NCI-H510A treated with DMSO at 0.1 percent for 48 hours (cell line): Measurements from ENCODE around the gene CCDC78.
A peak's percentile ranks its signal among the peaks of the same experiment; 100 is the strongest.
"Not testable (repeated sequence)": the region's sequence is repeated elsewhere in the genome, so short reads cannot be mapped to it uniquely, and the experiment has no call there.

Experiments
- DNase-seq: peaks from one replicate; lab custom pipeline; 2025; lab: John Stamatoyannopoulos, UW

Gene CCDC78

GRCh38 chr16:760545-761343 is 34.5 kb upstream of the CCDC78 start, which contains the start of gene MSLN:
TSS of gene MSLN (plus strand) at chr16:760734. CDS start at chr16:762681, 1,947 bp downstream.
- DNase-seq: no peak

- no peak for DNase-seq
Observed at GRCh38 chr16:760065-760464, 33.8 kb upstream of the CCDC78 start.

DNA sequence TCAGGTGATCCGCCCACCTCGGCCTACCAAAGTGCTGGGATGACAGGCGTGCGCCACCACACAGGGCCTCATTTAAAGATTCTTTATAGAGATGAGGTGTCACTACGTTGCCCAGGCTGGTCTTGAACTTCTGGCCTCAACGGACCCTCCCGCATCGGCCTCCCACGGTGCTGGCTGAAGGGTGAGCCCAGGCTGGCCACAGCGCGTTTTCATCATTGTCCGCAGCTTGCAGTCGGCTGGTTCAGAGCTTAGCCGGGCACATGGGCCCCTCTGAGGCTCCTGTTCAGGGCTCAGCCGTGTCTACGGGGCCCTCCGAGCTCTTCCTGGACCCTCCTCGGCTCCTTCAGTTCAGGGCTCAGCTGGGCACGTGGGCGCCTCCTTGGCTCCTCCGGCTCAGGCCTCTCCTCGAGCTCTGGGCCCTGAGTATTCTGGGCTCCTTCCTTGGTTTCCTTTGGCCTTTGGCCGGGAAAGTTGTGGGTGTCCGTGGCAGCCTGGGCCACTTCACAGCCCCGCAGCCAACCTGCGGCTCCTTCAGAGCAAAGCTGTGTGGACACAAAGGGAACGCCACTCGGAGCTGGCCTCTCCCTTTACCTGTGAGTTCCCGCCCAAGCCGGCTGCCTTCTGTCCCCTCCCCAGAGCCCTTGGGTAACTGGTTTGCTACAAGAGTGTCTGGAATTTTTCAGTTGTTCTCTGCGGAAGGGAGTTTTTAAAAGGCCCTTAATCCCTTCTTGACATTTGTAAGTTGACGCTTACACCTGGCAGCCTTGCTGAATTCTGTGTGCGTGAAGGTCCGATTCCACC is 33.1 kb upstream of the CCDC78 start:
- DNase-seq: no peak

GRCh38 chr16:756428-756827 is 30.2 kb upstream of the CCDC78 start:
- DNase-seq: no peak

DNA sequence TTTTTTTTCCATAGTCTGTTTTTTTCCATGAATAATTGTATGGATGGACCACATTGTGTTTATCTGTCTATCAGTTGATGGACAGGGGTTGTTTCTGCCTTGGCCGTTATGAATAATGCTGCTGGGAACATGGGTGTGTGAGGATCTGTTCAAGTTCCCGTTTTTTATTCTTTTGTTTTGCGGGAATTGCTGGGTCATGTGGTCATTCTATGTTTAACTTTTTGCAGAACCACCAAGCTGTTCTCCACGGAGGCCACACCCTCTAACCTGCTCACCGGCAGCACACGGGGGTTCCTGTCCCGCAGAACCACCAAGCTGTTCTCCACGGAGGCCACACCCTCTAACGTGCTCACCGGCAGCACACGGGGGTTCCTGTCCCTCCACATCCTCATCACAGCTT is 28.4 kb upstream of the CCDC78 start:
- DNase-seq: no peak

DNA sequence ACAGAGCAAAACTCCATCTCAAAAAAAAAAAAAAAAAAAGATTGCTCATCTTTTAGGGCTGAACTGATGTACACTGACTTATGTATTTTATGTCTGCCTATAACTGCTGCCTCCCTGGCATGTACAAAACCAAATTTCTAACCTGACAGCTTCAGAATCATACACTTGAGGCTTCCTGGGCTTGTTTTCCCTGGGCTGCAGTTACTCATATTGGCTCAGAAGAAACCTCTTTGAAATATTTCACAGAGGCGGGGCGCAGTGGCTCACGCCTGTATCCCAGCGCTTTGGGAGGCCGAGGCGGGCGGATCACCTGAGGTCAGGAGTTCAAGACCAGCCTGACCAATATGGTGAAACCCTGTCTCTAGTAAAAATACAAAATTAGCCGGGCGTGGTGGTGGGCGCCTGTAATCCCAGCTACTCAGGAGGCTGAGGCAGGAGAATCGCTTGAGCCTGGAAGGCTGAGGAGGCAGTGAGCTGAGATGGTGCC is 27.9 kb upstream of the CCDC78 start:
- not testable (repeated sequence) for DNase-seq

DNA sequence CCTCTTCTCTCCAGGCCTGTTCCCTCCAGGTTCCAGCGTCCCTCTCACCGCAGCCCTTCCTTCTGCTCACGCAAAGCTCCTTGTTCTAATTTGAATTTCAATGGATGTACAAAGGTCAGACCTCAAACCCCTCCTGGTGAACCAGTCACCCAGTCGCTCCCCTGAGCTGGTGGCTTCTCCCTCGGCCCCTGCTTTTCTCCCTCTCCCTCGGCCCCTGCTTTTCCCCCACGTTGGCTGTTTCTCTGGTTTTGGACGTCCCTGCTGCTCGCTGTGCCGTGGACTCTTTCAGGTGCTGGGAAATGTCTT is 25.7 kb upstream of the CCDC78 start:
- no peak for DNase-seq

DNA sequence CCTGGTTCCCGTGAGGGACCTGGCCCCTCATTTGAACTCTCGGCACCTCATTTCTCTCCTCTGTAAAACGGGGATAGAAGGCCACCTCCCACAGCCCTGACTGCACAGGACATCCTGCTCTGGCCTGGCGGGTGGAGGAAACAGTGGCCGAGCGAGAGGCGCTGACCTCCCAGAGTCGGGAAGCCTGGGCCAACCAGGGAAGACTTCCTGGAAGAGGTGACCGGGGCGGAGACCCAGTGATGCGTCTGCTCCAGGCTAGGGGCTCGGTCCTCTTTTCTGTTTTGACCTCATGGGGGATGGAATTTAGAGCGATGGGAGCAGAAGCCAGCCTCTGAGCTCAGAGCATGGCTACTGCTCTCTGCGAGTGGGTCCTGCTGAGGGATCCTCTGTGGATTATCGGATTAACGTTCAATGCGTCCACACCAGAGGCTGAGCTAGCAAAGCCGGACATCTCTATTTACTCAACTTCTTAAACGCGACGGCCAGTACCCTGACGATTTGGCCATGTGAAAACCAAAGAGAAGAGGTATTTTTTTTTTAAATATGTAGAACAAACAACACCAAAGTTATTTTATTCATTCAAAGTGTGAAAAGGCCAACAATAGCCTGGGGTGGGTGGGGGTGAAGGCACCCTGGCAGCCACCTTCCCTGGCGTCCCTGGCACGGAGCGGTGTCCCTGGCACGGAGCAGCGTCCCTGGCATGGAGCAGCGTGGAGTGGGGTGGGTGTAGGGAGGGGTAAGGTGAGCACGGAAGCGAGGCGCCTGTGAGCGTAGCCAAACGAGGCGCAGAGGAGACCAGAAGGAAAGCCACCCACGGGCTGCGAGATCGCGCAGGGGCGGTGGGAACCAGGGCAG is 25.1 kb upstream of the CCDC78 start:
- no peak for DNase-seq

DNA sequence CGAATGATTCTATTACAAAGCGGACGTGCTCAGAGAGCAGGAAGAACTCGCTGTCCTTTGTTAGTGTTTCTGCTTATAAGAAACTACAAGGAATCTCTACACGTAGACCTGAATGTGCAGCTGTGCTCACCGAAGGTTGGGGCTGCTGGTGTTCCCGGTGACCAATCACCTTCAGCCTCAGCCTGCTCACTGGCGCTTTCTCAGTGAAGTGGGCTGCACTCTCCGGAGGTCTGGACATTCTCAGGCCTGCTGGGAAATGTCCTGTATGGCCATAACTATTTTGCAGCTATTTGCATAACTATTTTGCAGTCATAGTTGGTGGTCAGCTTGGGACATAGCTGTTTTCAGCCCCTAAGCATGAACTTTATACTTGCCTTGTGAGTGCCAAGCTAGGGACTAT is 24.2 kb upstream of the CCDC78 start:
- no peak for DNase-seq

DNA sequence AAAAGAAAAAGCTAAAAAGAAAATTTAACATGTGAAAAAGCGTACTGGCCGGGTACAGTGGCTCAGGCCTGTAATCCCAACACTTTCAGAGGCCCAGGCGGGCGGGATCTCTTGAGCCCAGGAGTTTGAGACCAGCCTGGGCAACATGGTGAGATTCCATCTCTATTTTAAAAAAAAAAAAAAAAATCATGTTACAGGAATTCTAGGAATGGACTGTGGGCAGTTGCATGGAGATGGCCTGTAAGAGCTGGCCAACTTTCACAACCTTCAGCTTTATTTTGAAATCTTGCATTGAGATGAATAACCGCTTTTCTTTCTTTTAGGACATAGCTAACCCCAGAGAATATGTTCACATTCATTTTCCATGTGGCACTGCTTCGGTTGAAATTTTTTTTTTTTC is 22.8 kb upstream of the CCDC78 start:
- no peak for DNase-seq

DNA sequence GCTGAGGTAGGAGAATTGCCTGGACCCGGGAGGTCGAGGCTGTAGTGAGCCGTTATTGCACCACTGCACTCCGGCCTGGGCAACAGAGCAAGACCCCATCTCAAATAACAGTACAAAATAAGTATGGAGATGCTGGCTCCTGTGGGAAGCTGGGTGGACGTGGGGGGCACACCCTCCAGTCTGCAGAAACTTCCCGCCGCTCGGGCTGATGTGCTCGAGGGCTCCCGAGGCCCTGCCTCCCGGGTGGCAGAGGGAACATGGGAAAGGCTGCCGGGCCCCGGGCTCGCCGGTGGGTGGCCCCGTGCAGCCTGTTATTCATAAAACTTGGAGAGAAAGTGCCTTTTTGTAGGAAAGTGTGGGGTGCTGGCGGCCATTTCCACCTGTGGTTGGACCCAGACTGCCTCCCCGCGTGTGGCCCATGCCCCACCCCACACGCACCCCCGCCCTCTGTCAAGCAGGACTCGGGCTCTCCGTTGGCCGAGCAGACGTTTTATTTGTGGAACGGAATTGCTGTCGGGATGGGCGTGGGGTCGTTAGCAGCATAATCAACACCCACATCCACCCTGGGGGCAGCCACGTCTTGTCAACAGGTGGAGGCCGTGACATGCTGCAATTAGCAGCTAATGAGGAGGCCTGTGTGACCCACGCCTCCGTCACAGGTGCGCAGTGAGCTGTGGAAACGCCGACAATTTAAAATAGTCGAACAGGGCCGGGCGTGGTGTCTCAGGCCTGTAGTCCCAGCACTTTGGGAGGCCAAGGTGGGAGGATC is 21.9 kb upstream of the CCDC78 start:
- DNase-seq: no peak

GRCh38 chr16:746637-747036 is 20.4 kb upstream of the CCDC78 start:
- DNase-seq: no peak

DNA sequence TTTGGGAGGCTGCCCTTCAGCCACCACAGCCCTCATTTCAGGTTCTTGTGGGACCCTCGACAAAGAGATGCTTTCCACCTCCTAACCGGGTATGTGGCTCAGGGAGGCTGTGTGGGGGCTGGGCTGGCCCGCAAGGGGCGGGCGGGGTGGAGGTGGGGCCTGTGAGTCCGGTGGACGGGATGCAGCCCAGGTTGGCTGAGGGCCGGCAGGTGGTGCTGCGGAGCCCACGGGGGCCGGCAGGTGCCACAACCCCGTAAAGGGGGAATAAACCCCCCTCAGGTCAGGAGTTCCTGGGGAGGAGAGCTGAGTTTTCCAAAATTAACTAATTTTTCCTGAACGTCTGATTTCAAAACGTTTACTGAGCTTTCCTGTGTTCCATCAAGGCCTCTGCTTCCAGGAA is 19.5 kb upstream of the CCDC78 start:
- peak; percentile 6 for DNase-seq

DNA sequence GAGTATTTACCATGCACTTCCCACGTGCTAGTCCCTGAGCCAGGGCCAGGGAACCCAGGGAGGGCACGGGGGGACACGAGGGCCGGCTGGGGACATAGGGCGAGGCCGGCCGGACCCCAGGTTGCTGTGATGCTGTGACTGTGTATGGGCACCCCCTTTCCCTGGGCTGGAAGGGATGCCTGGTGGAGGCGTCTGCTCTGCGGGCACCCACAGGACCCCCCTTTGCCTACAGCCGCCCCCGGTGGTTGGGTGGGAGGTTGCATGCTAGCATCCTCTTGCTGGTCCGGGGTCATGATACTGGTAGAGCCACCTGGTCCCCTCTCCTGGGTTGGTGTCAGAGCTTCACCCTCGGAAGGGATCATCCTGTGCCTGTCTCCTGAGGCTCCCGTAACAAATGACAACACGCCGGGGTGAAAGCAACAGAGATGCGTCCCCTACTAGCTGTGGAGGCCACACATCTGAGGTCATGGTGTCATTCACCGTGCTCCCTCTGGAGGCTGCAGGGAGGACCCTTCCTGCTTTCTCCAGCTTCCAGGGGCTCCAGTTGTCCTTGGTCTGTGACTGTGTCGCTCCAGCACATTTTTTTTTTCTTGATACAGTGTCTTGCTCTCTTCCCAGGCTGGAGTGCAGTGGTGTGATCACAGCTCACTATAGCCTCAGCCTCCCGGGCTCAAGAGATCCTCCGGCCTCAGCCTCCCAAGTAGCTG is 17.7 kb upstream of the CCDC78 start:
- no peak for DNase-seq

GRCh38 chr16:742894-743293 is 16.7 kb upstream of the CCDC78 start:
- not testable (repeated sequence) for DNase-seq

DNA sequence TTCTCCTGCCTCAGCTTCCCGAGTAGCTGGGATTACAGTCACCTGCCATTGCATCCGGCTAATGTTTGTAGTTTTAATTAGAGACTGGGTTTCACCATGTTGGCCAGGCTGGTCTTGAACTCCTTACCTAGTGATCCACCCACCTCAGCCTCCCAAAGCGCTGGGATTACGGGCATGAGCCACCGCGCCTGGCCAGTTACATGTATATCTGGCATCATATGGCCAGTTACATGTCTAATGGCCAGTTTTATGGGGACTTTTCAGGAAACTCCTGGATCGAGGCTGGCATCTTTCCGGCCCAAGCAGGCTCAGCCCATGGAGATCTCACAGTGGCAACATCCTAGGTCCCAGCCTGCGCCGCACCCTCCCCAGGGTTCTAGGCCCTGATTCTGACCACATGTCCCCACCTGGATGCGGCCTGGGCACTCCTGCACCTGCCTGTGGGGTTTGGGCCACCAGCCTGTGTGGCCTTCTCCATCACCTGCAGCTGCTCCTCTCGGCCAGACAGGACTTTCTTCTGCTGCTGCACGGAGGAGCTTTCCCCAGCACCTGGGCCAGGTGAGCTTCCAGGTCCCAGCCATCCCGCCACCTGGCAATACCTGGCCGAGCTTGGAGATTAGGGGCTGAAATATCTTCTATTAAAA is 15.9 kb upstream of the CCDC78 start:
- DNase-seq: no peak

DNA sequence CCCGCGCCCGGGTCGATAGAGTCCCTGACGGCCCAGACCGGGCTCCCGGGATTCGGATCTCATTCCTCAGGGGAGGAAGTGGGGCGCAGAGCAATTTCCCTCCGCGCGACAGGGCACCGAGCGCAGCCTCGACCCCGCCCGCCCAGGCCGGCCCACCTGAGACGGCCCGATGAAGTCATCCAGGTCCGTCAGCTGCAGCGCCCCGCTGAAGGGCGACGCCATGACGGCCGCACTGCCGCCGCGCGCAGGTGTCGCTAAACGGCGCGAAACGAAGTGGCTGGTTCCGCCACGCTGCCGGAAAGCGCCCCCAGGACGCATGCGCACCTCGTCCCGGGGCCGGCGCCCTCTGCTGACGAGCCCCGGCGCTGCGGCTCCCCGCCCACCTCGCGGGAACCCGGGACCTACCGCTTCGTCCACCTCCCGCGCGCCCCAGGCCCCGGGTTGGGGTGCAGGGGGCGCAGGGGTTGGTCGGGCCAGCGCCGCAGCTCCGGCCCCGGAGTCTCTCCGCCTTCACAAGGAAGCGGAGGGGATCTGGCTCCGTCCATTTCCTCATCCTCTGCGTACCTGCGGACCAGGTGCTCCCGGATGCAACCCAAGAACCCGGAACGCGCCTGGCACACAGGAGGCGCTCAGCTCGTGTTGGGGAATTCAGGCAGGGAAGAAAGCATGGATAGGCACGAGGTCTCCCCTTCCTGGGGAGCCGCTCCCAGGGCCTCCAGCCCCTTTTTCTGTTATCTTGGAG is 14.7 kb upstream of the CCDC78 start, which contains the start of gene CIAO3:
CIAO3 (minus strand) TSS at position 234 of the 742 bp plus-strand sequence; CDS start at position 222, 12 bp downstream.
- DNase-seq: peak; percentile 45

GRCh38 chr16:740459-740763 is 14.2 kb upstream of the CCDC78 start:
- DNase-seq: no peak

GRCh38 chr16:739560-740458 is 13.6 kb upstream of the CCDC78 start:
- DNase-seq: no peak
